Suppressor macrophage (primary cell): ENCODE data around the gene PTCD1.
"Not testable (repeated sequence)": the region's sequence is repeated elsewhere in the genome, so short reads cannot be mapped to it uniquely, and the experiment has no call there.

Experiments
- DNase-seq, 4 experiments: peaks; one replicate each; pipeline ENCODE4 v3.0.0-alpha.2; 2020 to 2022

The PTCD1 gene

DNA sequence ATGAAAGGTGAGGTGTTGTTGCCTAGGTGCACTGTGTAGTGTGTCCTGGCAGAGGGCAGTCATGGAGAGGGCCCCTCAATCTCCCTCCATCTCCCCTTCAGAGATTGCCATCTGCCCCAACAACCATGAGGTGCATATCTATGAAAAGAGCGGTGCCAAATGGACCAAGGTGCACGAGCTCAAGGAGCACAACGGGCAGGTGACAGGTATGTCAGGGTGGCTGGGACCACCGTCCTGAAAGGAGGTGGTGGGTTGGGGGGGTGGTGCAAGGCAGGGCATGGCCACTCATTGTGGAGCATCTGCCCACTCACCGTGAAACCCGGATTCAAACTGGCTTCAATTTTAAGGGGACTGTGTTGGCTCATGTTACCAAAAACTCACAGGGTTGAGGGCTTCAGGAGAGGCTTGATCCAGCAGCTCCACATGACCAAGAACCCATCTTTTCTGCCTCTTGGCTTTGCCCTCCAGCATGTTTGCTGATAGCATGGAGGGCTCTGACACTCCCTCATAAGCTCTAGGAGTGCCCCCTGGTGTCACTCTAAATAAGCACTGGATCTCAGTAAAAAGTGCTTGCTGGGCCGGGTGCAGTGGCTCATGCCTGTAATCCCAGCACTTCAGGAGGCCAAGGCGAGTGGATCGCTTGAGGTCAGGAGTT lies 51.9 kb downstream of the PTCD1 start:
- DNase-seq, result peak; percentile 60 to 76 (median 71)

DNA sequence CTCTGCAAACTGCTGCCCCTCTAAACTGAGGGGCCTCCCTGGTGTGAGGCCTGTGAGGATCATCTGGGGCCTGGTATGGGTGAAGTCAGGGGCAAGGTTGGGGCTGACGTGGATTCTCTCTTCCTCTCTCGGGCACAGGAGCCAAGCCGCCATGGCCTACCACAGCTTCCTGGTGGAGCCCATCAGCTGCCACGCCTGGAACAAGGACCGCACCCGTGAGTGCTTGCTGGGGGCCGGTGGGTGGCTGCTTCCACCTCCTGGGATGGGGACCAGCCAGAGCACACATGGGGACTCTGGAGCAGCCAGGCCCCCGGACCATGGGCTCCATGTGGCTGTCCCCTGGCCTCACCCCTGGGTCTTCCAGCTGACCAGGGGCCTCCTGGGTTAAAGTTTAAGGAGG lies 53.0 kb downstream of the PTCD1 start:
- peak in 3 of 4 experiments; percentile 48 to 64 (median 53) for DNase-seq

DNA sequence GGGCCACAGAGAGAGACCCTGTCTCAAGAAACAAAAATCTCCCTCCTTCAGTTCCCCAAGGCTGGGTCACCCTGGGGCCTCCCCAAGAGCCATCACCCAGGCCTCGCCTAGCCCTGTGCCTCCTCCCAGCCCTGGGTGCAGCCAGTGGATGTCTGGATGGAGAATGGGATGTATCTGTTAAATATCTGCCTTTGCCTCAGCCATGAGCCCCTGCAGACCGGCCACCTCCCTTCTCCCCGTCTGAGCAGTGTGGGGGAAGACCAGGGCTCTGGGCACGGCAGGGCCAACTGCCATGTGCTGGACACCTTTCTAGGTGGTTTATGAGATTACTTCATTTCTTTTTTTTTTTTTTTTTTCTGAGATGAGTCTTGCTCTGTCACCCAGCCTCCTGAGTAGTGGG lies 54.1 kb downstream of the PTCD1 start:
- no peak for DNase-seq

DNA sequence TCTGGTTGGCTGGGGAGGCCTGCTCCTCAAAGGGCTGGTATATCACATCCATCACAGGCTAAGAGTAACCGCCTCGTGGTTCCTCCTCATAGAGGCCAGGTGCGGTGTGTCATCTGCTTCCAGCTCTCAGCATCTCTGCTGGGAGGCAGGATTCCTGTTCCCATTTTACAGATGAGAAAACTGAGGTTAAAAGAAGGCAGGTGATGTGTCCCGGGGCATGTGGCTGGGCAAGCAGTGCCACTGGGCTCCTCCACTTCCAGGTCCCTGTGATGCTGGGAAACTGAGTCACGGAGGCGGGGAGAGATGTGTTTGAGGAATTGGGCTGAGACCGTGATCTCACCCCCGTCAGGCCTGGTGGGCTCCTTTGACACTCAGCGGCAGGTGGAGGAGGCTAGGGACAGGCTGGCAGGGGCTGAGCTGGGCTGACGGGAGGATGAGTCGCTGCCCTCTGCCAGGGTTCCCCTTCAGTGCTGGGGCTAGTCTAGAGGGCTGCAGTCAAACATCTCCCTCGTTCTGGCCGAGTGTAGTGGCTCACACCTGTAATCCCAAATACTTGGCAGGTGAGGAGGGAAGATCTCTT lies 54.7 kb downstream of the PTCD1 start:
- DNase-seq, result no peak

DNA sequence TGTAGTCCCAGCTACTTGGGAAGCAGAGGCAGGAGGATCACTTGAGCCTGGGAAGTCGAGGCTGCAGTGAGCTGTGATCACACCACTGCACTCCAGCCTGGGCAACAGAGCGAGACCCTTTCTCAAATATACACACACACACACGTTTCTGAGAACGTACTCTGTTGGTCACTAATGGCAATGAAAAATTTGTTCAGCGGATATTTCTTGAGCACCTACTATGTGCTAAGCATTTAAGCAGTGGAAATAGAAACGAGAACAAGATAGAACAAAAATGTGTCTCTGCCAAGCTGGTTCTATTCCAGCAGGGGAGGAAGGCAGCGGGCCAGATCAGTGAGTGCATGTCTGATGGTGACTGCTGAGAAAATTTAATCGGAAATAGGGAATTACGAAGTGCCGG lies 55.4 kb downstream of the PTCD1 start:
- DNase-seq, result no peak

DNA sequence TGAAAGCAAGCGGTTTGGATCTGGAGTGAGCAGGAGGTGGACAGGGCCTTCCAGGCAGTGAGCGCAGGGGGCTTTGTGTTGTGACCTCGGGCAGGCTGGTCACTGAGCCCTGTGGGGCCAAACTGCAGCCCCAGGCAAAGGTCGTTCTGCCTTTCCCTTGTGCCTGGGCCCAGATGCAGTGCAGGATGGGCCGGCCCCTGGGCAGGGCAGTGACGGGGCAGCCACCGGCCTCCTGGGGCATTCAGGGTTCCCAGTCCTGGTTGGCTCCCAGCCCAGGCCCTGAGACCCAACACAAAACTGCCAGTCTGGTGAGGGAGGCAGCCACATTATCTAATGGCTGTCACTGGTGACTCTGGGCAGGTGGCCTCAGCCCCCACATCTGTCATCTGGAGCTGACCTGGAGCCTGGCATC lies 56.9 kb downstream of the PTCD1 start:
- no peak for DNase-seq

DNA sequence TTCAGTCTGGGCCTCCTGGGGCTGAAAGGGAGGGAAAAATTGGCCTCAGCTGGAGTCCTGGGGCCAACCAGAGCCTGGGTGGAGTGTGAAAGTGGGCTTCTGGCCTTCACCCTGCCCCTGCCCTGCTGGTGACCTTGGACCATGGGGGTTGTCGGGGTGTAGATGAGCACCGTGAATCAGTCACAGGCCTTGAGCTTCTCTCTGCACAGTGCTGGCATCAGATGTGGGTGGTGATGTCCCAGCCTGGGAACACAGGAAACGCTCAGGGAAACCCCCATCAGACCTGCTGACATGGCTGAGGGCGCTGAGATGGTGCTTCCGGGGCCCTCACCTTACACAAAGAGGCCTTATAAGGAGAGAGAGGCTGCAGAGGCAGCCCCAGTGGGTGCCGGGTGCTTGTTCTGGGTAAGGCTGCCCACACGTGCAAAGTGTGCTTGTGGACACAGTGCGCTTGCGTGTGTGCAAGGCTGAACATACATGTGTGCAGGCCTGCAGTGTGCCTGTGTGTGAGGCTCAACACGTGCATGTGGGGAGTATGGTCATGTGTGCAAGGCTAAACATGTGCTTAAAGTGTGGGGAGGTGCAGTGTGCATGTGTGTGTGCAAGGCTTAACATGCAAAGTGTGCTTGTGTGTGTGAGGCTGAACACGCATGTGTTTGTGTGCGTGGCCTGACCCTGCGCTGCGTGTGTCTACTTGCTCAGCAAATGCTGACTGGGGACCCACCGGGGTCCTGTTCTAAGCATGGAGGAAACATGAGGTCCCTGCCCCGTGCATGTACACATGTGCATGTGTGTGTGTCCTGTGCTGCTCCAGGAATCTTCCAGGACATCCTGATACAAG lies 57.6 kb downstream of the PTCD1 start:
- peak; percentile 86 to 95 (median 94) for DNase-seq

DNA sequence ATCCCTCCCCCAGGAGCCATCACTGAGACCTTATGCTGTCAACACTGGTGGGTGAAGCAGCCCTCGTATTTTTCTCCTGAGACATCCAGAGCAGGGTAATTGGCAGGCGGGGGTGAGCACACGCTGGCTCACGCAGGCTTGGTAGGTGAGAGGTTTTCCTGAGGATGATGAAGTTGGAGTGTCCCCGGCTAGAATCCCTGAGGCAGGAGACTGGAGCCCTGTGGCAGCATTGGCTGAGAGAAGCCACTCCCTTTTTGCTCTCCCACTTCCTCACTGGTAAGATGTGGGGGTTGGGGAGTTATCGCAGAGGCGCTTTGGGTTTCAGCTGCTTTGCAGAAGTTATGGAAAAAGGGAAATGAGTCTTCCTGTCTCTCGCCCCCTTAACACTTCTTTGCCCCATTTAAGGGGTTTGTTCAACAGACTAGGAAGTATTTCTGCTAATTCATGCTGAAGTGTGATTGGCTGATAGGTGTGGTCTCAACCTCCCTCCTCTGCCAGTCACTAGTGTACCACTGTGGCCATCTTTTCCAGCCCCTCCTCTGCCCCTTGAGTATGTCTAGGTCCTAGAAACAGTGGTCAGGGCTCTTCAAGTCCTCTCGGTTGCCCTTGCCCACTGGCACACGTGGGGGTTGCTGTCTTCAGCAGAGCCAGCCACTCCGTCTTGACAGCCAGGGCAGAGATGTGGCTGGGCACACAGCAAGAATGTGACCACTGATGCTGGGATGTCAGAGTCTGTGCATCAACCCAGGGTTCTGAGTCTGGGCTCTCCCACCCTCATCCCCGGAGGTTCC lies 58.4 kb downstream of the PTCD1 start:
- peak; percentile 94 to 99 (median 96) for DNase-seq

DNA sequence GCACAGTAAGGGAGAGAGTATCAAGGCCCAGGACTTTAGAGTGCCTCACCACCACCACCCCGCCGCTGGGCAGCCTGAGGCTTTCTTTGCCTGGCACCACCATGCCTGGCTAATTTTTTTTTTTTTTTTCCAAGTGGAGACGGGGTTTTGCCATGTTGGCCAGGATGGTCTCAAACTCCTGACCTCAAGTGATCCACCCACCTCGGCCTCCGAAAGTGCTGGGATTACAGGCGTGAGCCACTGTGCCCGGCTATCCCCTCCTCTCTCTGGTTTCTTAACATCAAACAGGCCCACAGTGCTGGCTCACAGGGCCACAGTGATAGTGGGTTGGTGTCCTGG lies 58.9 kb downstream of the PTCD1 start:
- not testable (repeated sequence) for DNase-seq

DNA sequence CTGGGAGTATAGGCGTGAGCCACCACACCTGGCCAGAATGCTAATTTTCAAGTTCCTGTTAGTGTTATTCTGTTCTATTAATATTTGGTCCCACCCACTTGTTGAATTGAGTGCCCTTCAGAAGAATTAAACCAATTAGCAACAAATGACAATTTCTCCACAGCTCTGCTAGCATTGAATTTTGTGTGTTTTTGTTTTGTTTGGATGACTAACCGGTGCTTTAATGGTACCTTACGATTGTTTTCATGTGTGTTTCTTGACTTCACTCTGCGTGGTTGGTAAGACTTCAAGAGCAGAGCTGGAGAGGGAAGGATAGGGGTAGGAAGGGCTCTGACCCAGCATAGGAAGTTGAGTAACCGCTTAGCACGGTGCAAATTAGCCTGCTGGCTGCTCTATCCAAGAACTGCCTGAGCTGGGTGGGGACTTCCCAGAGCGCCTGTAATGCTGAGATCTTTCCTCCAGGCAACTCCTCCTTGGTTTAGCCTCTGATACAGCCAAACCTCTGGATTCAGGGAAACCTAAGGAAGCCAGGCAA lies 59.5 kb downstream of the PTCD1 start:
- peak; percentile 89 to 98 (median 95) for DNase-seq

DNA sequence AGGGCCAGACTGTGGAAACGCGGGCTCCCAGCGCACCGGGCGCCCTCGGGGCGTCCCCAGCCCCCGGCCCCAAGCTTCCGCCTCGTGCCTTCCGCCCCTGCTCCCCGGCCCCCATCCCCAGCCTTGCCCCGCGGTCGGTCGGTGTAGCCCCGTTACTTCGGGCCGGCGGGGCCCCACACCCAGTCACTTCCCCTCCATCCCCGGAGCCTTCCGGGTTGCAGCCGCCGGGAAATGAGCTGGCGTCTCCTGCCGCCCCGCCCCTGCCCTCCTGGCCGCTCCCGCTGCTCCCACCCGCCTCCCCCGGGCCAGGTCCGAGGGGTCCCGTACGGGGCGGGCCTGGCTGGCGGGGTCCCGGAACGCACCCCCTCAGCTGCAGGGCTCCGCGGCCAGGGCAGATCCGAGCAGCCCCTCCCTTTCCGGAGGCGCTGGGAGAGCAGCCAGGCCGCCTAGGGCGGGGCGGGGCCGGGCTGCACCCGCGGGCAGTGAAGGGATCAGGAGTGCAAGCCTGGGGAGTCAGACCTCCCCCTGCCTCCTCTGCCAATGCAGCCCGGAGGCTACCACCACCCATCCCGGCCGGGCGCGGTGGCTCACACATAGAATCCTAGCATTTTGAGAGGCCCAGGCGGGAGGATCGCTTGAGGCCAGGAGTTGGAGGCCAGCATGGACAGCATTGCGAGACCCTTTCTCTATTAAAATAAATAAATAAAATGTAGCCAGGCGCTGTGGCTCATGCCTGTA lies 63.4 kb downstream of the PTCD1 start:
- DNase-seq, result peak; percentile 85 to 93 (median 90)

DNA sequence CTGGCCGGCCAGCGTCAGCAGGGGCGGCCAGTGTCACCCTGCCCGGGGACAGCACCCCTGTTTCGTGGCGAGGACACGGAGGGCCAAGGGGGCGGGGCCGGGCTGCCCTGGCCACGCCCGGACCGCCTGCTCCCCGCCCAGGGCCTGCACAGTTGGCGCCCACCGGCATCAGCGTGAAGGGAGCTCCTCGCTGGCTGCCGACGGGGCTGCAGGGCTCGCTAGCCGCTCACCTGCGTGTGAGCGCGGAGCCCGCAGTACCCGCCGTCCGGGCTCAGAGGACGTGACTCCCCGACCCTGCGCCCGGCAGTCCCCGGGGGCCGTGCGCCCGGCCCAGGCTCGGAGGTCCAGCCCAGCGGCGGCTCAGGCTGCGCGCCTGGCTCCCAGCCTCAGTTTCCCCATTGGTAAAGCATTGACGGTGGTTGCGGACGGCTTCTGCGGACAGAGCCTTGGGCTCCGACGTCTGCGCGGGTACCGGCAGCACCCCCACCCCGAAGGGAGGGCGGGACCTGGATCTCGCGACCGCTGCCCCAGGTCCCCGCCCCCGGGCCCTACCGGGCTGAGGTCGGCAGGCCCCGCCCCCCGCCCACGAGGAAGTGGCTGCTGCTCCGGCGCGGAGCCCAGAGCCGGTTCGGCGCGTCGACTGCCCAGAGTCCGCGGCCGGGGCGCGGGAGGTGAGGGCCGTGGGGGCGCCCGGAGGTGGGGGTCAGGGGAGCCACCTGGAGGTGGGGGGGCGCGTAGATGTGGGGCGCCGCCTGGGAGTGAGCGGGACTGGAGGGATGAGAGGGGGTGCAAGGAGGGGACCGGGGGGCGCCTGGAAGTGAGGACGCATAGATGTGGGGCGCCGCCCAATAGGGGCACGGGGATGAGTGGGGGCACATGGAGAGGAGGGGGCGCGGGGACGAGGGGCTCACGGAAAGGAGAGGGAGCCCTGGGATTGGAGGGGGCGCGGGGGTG lies 64.2 kb downstream of the PTCD1 start, which contains the start of gene ARPC1B:
Gene ARPC1B, plus strand, starts transcription at position 620 of the 954 bp plus-strand sequence. CDS start 10,985 bp downstream, outside the sequence.
- DNase-seq, result peak; percentile 90 to 97 (median 94)

DNA sequence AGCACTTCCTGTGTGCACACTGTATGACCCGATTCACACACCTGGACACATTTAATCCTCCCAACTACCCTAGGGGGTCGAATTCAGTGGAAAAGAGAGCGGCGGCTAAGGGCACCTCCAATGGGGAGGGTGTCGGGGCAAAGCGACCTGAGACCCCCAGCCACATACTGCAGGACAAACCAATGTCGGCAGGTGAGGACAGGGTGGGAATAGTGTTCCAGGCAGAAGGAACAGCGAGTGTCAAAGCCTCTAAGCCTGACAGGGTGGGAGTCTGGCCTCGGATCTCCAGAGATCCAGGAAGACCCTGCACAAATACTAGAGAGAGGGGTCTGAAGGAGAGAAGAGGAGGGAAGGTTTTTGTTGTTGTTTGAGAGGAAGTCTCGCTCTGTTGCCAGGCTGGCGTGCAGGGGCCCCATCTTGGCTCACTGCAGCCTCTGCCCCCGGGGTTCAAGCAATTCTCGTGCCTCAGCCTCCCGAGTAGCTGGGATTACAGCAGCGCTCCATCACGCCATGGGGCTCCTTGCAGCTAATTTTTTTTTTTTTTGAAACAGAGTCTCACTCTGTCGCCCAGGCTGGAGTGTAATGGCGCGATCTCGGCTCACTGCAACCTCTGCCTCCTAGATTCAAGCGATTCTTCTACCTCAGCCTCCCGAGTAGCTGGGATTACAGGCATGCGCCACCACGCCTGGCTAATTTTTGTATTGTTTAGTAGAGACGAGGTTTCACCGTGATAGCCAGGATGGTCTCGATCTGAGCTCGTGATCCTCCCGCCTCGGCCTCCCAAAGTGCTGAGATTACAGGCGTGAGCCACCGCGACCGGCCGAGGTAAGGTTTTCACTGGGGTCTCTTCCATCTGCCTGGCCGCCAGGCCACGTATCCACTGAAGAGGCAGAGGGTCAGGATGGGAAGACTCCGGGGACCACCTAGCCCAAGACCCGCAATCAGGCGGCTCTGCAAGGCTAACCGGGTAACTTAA lies 65.2 kb downstream of the PTCD1 start:
- DNase-seq, result no peak

DNA sequence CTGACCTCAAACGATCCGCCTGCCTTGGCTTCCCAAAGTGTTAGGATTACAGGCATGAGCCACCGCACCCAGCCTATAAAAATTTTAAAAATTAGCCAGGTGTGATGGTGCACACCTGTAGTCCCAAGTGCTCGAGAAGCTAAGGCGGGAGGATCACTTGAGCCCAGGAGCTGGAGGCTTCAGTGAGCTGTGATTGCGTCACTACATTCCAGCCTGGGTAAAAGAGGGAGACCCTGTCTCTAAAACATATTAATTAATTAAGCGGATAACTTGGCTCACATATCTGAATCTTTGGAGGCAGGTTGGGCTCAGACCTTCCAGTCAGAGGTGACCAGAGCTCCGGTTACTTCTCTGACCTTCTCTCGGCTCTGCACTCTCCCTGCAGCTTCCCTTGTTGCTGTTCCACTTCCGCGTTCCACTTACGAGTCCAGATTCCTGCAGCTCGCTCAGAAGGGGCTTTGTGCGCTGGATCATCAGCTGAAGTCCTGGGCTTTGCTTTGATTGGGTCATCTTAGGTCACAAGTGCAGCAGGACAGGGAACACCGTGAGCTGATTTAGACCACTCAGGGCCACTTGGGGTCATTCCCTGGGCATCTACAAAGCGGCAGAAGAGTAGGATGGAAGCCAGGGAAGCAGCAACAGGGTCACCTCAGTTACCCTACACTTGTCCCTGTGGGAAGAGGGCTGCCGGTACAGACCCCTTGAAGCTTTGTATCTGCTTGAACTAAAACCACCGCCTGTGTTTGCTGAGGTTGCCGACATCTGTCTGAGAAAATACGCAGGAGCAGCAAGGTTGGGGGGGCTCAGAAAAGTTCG lies 66.1 kb downstream of the PTCD1 start:
- DNase-seq, result peak in 2 of 4 experiments; percentile 32 to 33

DNA sequence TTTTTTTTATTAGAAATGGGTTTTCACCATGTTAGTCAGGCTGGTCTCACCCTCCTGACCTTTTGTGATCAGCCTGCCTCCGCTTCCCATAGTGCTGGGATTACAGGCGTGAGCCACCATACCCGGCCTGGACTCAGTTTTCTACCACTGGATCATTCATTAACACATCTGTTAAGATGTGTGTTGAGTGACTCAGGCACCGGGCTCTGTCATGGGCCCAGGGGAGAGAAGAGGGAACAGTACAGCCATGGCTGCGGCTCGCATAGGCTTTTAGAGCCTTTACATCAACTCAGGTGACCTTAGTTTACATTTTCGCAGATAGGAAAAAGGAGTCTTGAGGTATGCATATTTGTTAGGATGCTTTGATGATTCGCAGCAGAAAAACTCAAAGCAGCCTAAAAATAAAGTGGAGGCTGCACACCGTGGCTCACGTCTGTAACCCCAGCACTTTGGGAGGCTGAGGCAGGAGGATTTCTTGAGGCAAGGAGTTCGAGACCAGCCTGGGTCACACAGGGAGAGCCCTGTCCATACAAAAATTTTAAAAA lies 67.2 kb downstream of the PTCD1 start:
- no peak for DNase-seq

DNA sequence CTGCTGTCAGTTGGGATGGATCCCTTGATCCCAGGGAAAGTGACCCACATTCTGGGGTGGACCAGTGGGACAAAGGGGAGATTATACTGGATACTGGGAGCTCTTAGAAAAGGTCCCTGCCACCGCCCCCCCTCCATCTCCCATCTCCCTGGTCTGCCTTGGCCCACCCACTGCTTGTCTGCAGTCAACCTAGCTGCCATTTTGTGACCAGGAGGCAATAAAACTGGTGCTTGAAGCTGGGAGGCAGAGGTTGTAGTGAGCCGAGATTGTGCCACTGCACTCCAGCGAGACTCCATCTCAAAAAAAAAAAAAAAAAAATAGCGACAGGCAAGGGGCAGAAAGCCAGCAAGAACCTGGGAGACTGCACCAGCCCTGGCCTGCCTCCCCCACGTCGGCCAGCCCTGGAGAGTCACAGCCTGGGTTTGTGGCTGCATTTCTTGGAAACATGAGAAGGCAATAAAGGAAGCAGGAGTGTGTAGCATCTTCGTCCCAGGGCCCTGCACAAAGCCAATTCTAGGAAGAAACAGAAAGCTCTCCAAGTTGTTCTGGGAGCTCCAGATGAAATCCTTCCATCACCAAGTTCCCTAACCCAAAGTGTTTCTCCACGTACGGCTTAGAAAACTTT lies 68.7 kb downstream of the PTCD1 start:
- no peak for DNase-seq

DNA sequence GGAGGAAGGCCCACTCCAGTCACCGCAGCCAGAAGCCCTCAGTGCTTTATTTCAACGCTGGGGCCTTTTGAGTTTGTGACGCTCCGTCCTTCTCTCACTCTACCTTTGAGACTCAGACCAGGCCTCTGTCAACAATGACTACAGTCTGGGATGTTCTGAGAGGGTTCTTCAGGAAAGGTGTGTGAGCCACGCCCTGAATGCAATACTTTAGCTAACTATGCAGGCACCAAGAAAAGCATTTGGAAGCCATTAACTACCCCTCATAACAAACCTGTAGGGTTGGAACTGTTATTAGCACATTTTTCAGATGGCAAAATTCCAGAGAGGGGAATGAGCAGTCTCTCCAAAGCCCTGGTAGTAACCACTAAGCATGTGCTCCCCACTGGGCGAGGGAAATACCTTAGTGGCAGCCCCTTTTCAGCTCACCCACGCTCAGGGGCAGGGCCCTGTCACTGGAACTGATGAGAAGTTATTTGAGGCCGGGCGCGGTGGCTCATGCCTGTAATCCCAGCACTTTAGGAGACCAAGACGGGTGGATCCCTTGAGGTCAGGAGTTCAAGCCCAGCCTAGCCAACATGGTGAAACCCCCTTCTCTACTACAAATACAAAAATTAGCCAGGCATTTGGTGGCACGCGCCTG lies 69.7 kb downstream of the PTCD1 start:
- DNase-seq, result no peak
